A673 (cell line): ENCODE results near the gene B4GALNT3.

Source experiments
- EZH2 ChIP-seq: fragments of 200-600 bp; sonication (generic); IDR thresholded peaks from 2 replicates; pipeline ENCODE4 v1.6.1; 2017; ENCODE audit warnings: borderline replicate concordance, low read depth, mild to moderate bottlenecking, mixed read lengths, antibody characterized with exemption, low read length; ENCODE audit not compliant: poor library complexity, severe bottlenecking
- TF ChIP-seq, protein P1 (sequence below): fragments of 300-800, 200-600 bp; sonication (generic); conservative IDR thresholded peaks from 2 replicates; pipeline ENCODE4 v1.5.1; 2017; ENCODE audit warnings: low read depth, mild to moderate bottlenecking, antibody characterized with exemption, low read length, moderate library complexity, mixed read lengths

GRCh38 chr12:524167-524951 is 64.6 kb downstream of the B4GALNT3 start:
- TF ChIP-seq, protein P1, sequence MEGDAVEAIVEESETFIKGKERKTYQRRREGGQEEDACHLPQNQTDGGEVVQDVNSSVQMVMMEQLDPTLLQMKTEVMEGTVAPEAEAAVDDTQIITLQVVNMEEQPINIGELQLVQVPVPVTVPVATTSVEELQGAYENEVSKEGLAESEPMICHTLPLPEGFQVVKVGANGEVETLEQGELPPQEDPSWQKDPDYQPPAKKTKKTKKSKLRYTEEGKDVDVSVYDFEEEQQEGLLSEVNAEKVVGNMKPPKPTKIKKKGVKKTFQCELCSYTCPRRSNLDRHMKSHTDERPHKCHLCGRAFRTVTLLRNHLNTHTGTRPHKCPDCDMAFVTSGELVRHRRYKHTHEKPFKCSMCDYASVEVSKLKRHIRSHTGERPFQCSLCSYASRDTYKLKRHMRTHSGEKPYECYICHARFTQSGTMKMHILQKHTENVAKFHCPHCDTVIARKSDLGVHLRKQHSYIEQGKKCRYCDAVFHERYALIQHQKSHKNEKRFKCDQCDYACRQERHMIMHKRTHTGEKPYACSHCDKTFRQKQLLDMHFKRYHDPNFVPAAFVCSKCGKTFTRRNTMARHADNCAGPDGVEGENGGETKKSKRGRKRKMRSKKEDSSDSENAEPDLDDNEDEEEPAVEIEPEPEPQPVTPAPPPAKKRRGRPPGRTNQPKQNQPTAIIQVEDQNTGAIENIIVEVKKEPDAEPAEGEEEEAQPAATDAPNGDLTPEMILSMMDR = no peak
- TF ChIP-seq EZH2 = no peak
